ENCODE results near the gene EGFL6.
"Not testable (repeated sequence)": the region's sequence is repeated elsewhere in the genome, so short reads cannot be mapped to it uniquely, and the experiment has no call there.

The EGFL6 gene

GRCh38 chrX:13638826-13639225 is 69.4 kb downstream of the EGFL6 start:
- H3K23ac ChIP-seq (ENCODE audit: low read length): no peak overlapping the region

DNA sequence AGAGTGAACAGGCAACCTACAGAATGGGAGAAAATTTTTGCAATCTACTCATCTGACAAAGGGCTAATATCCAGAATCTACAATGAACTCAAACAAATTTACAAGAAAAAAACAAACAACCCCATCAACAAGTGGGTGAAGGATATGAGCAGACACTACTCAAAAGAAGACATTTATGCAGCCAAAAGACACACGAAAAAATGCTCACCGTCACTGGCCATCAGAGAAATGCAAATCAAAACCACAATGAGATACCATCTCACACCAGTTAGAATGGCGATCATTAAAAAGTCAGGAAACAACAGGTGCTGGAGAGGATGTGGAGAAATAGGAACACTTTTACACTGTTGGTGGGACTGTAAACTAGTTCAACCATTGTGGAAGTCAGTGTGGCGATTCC is 72.3 kb downstream of the EGFL6 start:
- not testable (repeated sequence) for H2BK15ac ChIP-seq (replicated peaks; ENCODE audit: low read depth); H3K23ac ChIP-seq (ENCODE audit: low read length); H3K27me3 ChIP-seq (ENCODE audit: insufficient read depth, low read length, poor library complexity); H4K5ac ChIP-seq (ENCODE audit: low read length); H3K18ac ChIP-seq (ENCODE audit: low read length); H2BK5ac ChIP-seq (ENCODE audit: low read length); H3K79me1 ChIP-seq (ENCODE audit: low read length); H3K4me3 ChIP-seq (ENCODE audit: low read length); H3K4me1 ChIP-seq (ENCODE audit: control insufficient read depth, low read depth, low read length); H3K79me2 ChIP-seq (ENCODE audit: control insufficient read depth, insufficient read depth, low read length); H2AK5ac ChIP-seq (ENCODE audit: low read length); H3K36me3 ChIP-seq (ENCODE audit: control insufficient read depth, insufficient read depth, low read length); H3K27ac ChIP-seq (ENCODE audit: low read depth, low read length); DNase-seq; H4K8ac ChIP-seq (ENCODE audit: low read depth, low read length); H3K4me2 ChIP-seq (ENCODE audit: low read length); H2BK120ac ChIP-seq (ENCODE audit: low read depth, low read length); H3K56ac ChIP-seq (ENCODE audit: low read length); H3K9ac ChIP-seq (ENCODE audit: low read length); H3K4ac ChIP-seq (ENCODE audit: low read depth, low read length)
- no CpG with 5 or more reads among the region's 4 CpGs for WGBS (ENCODE audit: extremely low coverage, insufficient coverage, low lambda C conversion rate)

More at GRCh38 chrX:13638826-13639225, 69.4 kb downstream of the EGFL6 start:
- no peak overlapping the region for H3K4me2 ChIP-seq (ENCODE audit: low read length)
- H3K79me2 ChIP-seq (ENCODE audit: control insufficient read depth, insufficient read depth, low read length): no peaks in the 10 kb centered on the region
- H3K27ac ChIP-seq (ENCODE audit: low read depth, low read length): no peak overlapping the region
- no peaks in the 10 kb centered on the region for H3K4me1 ChIP-seq (ENCODE audit: control insufficient read depth, low read depth, low read length)
- H3K4ac ChIP-seq (ENCODE audit: low read depth, low read length): no peak overlapping the region
- no peaks in the 10 kb centered on the region for H3K36me3 ChIP-seq (ENCODE audit: control insufficient read depth, insufficient read depth, low read length)
- H2BK120ac ChIP-seq (ENCODE audit: low read depth, low read length): no peak overlapping the region
- H3K18ac ChIP-seq (ENCODE audit: low read length): no peak overlapping the region
- no peak overlapping the region for H3K4me3 ChIP-seq (ENCODE audit: low read length)
- no peak overlapping the region for H2BK5ac ChIP-seq (ENCODE audit: low read length)
- H4K8ac ChIP-seq (ENCODE audit: low read depth, low read length): no peak overlapping the region
- H2BK15ac ChIP-seq (replicated peaks; ENCODE audit: low read depth): no peak overlapping the region
- no peak overlapping the region for H4K5ac ChIP-seq (ENCODE audit: low read length)
- no peaks in the 10 kb centered on the region for H3K79me1 ChIP-seq (ENCODE audit: low read length)
- H3K27me3 ChIP-seq (ENCODE audit: insufficient read depth, low read length, poor library complexity): no peaks in the 10 kb centered on the region
- WGBS (ENCODE audit: extremely low coverage, insufficient coverage, low lambda C conversion rate): no CpG with 5 or more reads among the region's 3 CpGs
- no peak overlapping the region for H3K9ac ChIP-seq (ENCODE audit: low read length)
- H2AK5ac ChIP-seq (ENCODE audit: low read length): no peak overlapping the region
- DNase-seq: no peak
- no peak overlapping the region for H3K56ac ChIP-seq (ENCODE audit: low read length)

DNA sequence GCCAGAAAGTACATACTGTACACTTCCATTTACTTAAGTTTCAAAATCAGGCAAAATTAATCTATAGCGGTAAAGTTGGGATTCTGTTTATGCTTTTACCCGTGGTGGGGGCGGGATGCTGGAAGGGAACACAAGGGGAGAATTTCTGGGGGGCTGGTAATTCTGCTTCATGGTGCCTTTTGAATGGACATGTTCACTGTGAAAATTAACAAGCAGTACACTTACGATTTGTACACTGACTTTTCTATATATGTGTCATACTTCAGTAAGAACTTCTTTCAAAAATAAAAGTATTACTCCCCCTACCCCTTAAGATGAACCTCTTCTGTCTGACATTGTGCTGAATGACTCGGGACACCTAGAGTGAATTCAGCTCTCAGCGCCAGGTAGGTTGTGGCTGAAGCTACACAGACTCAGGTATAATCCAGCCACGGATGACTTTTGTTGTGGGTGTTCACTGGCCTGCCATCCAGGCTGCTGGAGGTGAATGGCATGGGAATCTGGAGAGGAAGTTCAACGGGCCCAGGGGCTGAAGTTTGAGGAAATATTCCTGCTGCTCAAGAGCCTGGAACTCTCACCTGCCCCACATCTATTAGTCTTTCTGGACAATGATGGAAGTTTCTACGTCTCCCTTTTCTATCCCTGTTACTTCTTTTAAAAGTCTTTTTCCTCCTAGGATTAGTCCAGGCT is 76.2 kb downstream of the EGFL6 start:
- H2BK120ac ChIP-seq (ENCODE audit: low read depth, low read length): no peak overlapping the region
- no peak overlapping the region for H2AK5ac ChIP-seq (ENCODE audit: low read length)
- H2BK15ac ChIP-seq (replicated peaks; ENCODE audit: low read depth): no peak overlapping the region
- no peak overlapping the region for H3K27ac ChIP-seq (ENCODE audit: low read depth, low read length)
- no peaks in the 10 kb centered on the region for H3K4me1 ChIP-seq (ENCODE audit: control insufficient read depth, low read depth, low read length)
- no peak for DNase-seq
- H3K4ac ChIP-seq (ENCODE audit: low read depth, low read length): peak overlapping the region; percentile 36
- H4K8ac ChIP-seq (ENCODE audit: low read depth, low read length): no peak overlapping the region
- no peaks in the 10 kb centered on the region for H3K27me3 ChIP-seq (ENCODE audit: insufficient read depth, low read length, poor library complexity)
- H3K4me3 ChIP-seq (ENCODE audit: low read length): no peak overlapping the region
- WGBS (ENCODE audit: extremely low coverage, insufficient coverage, low lambda C conversion rate): no CpG with 5 or more reads among the region's 9 CpGs
- H3K18ac ChIP-seq (ENCODE audit: low read length): no peak overlapping the region
- H3K36me3 ChIP-seq (ENCODE audit: control insufficient read depth, insufficient read depth, low read length): no peaks in the 10 kb centered on the region
- H2BK5ac ChIP-seq (ENCODE audit: low read length): no peak overlapping the region
- H4K5ac ChIP-seq (ENCODE audit: low read length): no peak overlapping the region
- H3K9ac ChIP-seq (ENCODE audit: low read length): no peak overlapping the region
- no peak overlapping the region for H3K23ac ChIP-seq (ENCODE audit: low read length)
- H3K4me2 ChIP-seq (ENCODE audit: low read length): no peak overlapping the region
- no peak overlapping the region for H3K56ac ChIP-seq (ENCODE audit: low read length)
- no peaks in the 10 kb centered on the region for H3K79me2 ChIP-seq (ENCODE audit: control insufficient read depth, insufficient read depth, low read length)
- H3K79me1 ChIP-seq (ENCODE audit: low read length): no peaks in the 10 kb centered on the region

DNA sequence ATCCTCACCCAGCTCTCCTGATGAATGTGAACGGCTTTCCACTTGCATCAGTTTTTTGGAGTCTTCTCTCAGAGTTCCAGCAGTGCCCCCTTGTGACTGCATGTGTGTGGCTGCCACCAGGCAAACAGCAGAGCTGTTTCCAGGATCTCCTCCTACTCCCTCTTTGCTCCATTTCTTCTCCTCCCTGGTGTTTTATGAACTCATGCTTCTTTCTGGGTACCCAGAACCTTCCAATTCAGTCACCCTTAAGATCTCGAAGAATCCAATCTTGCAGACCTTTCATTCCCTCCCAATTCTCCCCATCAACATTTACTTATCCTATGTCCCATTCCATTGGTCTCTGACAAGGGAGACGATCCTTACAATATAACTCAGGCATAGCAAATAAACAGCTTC is 76.8 kb downstream of the EGFL6 start:
- H3K27ac ChIP-seq (ENCODE audit: low read depth, low read length): no peak overlapping the region
- no CpG with 5 or more reads among the region's 3 CpGs for WGBS (ENCODE audit: extremely low coverage, insufficient coverage, low lambda C conversion rate)
- no peak overlapping the region for H3K18ac ChIP-seq (ENCODE audit: low read length)

GRCh38 chrX:13647709-13648212 is 78.4 kb downstream of the EGFL6 start:
- Histone ChIP-seq H3K79me1 (ENCODE audit: low read length) (no peaks in the 10 kb centered on the region), H4K5ac (ENCODE audit: low read length) (no peak overlapping the region), H2BK120ac (ENCODE audit: low read depth, low read length) (no peak overlapping the region), H3K4me2 (ENCODE audit: low read length) (no peak overlapping the region), H2BK15ac (replicated peaks; ENCODE audit: low read depth) (no peak overlapping the region), H3K18ac (ENCODE audit: low read length) (no peak overlapping the region), H2AK5ac (ENCODE audit: low read length) (no peak overlapping the region), H3K4me3 (ENCODE audit: low read length) (no peak overlapping the region), H3K27ac (ENCODE audit: low read depth, low read length) (no peak overlapping the region), H3K27me3 (ENCODE audit: insufficient read depth, low read length, poor library complexity) (no peaks in the 10 kb centered on the region), H3K4me1 (ENCODE audit: control insufficient read depth, low read depth, low read length) (no peaks in the 10 kb centered on the region), H3K56ac (ENCODE audit: low read length) (no peak overlapping the region), H3K9ac (ENCODE audit: low read length) (no peak overlapping the region), H3K4ac (ENCODE audit: low read depth, low read length) (no peak overlapping the region), H3K79me2 (ENCODE audit: control insufficient read depth, insufficient read depth, low read length) (no peaks in the 10 kb centered on the region), H4K8ac (ENCODE audit: low read depth, low read length) (no peak overlapping the region), H3K23ac (ENCODE audit: low read length) (no peak overlapping the region), H2BK5ac (ENCODE audit: low read length) (no peak overlapping the region), H3K36me3 (ENCODE audit: control insufficient read depth, insufficient read depth, low read length) (no peaks in the 10 kb centered on the region)
- DNase-seq: no peak
- WGBS (ENCODE audit: extremely low coverage, insufficient coverage, low lambda C conversion rate): no CpG with 5 or more reads among the region's 8 CpGs

More for the DNA sequence above, 76.8 kb downstream of the EGFL6 start:
- Histone ChIP-seq H3K56ac (ENCODE audit: low read length) (no peak overlapping the region), H3K9ac (ENCODE audit: low read length) (no peak overlapping the region), H3K23ac (ENCODE audit: low read length) (no peak overlapping the region), H2BK120ac (ENCODE audit: low read depth, low read length) (no peak overlapping the region), H2AK5ac (ENCODE audit: low read length) (no peak overlapping the region), H4K5ac (ENCODE audit: low read length) (no peak overlapping the region), H2BK15ac (replicated peaks; ENCODE audit: low read depth) (no peak overlapping the region), H3K4ac (ENCODE audit: low read depth, low read length) (no peak overlapping the region), H3K79me2 (ENCODE audit: control insufficient read depth, insufficient read depth, low read length) (no peaks in the 10 kb centered on the region), H3K79me1 (ENCODE audit: low read length) (no peaks in the 10 kb centered on the region), H3K4me2 (ENCODE audit: low read length) (no peak overlapping the region), H4K8ac (ENCODE audit: low read depth, low read length) (no peak overlapping the region), H3K36me3 (ENCODE audit: control insufficient read depth, insufficient read depth, low read length) (no peaks in the 10 kb centered on the region), H3K4me3 (ENCODE audit: low read length) (no peak overlapping the region), H3K4me1 (ENCODE audit: control insufficient read depth, low read depth, low read length) (no peaks in the 10 kb centered on the region), H2BK5ac (ENCODE audit: low read length) (no peak overlapping the region), H3K27me3 (ENCODE audit: insufficient read depth, low read length, poor library complexity) (no peaks in the 10 kb centered on the region)
- DNase-seq: peak; percentile 72

DNA sequence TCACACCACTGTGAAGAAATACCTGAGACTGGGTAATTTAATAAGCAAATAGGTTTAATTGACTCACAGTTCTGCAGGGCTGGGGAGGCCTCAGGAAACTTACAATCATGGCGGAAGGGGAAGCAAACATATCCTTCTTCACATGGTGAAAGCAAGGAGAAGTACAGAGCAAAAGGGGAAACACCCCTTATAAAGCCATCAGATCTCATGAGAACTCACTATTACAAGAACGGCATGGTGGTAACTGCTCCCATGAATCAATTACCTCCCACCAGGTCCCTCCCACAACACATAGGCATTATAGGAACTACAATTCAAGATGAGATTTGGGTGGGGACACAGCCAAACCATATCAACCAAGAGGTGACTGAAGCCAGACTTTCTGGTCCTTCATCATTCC is 78.9 kb downstream of the EGFL6 start:
- not testable (repeated sequence) for H2BK15ac ChIP-seq (replicated peaks; ENCODE audit: low read depth); H3K4me3 ChIP-seq (ENCODE audit: low read length); DNase-seq; H3K56ac ChIP-seq (ENCODE audit: low read length); H3K36me3 ChIP-seq (ENCODE audit: control insufficient read depth, insufficient read depth, low read length); H3K4me2 ChIP-seq (ENCODE audit: low read length); H3K79me2 ChIP-seq (ENCODE audit: control insufficient read depth, insufficient read depth, low read length); H3K79me1 ChIP-seq (ENCODE audit: low read length); H2BK5ac ChIP-seq (ENCODE audit: low read length); H2AK5ac ChIP-seq (ENCODE audit: low read length); H3K9ac ChIP-seq (ENCODE audit: low read length); H3K27ac ChIP-seq (ENCODE audit: low read depth, low read length); H3K23ac ChIP-seq (ENCODE audit: low read length); H3K4me1 ChIP-seq (ENCODE audit: control insufficient read depth, low read depth, low read length); H4K8ac ChIP-seq (ENCODE audit: low read depth, low read length); H3K18ac ChIP-seq (ENCODE audit: low read length); H4K5ac ChIP-seq (ENCODE audit: low read length); H2BK120ac ChIP-seq (ENCODE audit: low read depth, low read length); H3K27me3 ChIP-seq (ENCODE audit: insufficient read depth, low read length, poor library complexity); H3K4ac ChIP-seq (ENCODE audit: low read depth, low read length)
- no CpG with 5 or more reads among the region's 2 CpGs for WGBS (ENCODE audit: extremely low coverage, insufficient coverage, low lambda C conversion rate)

All from mesendoderm (in vitro differentiated cells).